Central memory CD8-positive, alpha-beta T cell (primary cell): ENCODE data around the gene METTL25B.

Source experiments
- ATAC-seq: fragments of 150-1000 bp; cut with Tn5 transposase; replicated peaks from 2 replicates; pipeline ENCODE4 v1.10.0; 2022; ENCODE audit warnings: mild to moderate bottlenecking, moderate FRiP score, moderate number of reproducible peaks; ENCODE audit not compliant: poor library complexity, severe bottlenecking; ENCODE audit errors: extremely low read depth
- DNase-seq, 2 donors: peaks; one replicate each; pipeline ENCODE4 v3.0.0; 2021; ENCODE audit warnings: low spot score in 2 of 2
- H3K27ac Mint-ChIP-seq: one replicate; pipeline ENCODE4 v1.8.0; 2022; ENCODE audit warnings: low read depth, mild to moderate bottlenecking, moderate library complexity, mixed read lengths
- H3K27me3 Mint-ChIP-seq: one replicate; pipeline ENCODE4 v1.8.0; 2022; ENCODE audit warnings: mixed read lengths
- H3K36me3 Mint-ChIP-seq: one replicate; pipeline ENCODE4 v1.8.0; 2022; ENCODE audit warnings: mild to moderate bottlenecking, moderate library complexity, mixed read lengths; ENCODE audit not compliant: insufficient read depth
- H3K4me1 Mint-ChIP-seq: one replicate; pipeline ENCODE4 v1.8.0; 2022; ENCODE audit warnings: mixed read lengths
- H3K4me3 Mint-ChIP-seq: one replicate; pipeline ENCODE4 v1.8.0; 2022; ENCODE audit warnings: mild to moderate bottlenecking, moderate library complexity, mixed read lengths
- H3K9me3 Mint-ChIP-seq: one replicate; pipeline ENCODE4 v1.8.0; 2022; ENCODE audit warnings: mixed read lengths

The METTL25B gene

GRCh38 chr1:156692925-156693847, 35.1 kb upstream of the METTL25B start:
- Mint-ChIP-seq H3K9me3 (no peaks in the 10 kb centered on the region), H3K4me3 (no peak overlapping the region), H3K27me3 (peaks cover 86% of the 10 kb centered on the region), H3K36me3 (no peaks in the 10 kb centered on the region), H3K27ac (peak overlapping the region; percentile 42), H3K4me1 (peaks cover 26% of the 10 kb centered on the region)
- DNase-seq, result no peak
- no peak for ATAC-seq

DNA sequence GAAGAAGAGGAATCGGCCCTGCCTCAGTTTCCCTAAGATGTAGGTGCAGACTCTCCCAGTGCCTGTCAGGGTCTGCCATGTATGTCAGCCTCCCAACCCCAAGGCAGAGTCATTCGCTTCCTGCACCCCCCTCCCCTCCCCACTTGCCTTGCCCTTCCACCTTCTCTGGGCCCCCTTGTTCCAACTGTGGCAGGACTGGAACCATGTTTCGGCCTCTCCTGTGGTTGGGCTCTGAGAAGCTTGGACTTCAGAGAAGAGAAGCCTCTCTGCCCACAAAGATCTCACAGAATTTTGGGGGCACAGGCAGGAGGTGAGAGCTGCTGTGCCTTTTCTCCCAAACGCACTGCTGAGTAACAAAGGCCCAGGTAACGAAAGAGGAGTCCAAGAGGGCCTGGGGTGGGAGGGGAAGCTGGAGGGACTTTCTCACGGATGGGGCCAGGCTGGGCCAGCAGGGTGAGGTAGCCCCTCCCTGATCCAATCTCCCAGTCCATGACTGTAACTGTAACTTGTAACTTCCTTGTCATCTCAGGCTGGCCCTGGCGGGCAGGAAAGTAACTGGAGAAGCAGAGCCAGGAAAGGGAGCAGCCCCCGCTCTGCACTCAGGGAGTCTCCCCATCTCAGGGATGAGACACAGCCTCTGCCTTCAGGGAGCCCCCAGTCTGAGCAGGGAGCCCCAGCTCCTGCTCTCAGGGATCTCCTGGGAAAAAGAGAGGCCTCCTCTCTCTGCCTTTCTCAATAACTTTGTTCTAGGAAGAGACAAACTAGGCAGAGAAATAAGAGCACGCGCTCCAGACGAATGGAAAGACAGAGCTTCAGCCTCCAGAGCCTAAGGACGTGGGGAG, 34.2 kb upstream of the METTL25B start:
- H3K36me3 Mint-ChIP-seq, result no peaks in the 10 kb centered on the region
- ATAC-seq, result no peak
- peaks cover 26% of the 10 kb centered on the region for H3K4me1 Mint-ChIP-seq
- H3K27me3 Mint-ChIP-seq, result peaks cover 87% of the 10 kb centered on the region
- no peak overlapping the region for H3K4me3 Mint-ChIP-seq
- H3K9me3 Mint-ChIP-seq, result no peaks in the 10 kb centered on the region
- peak overlapping the region; percentile 42 for H3K27ac Mint-ChIP-seq
- no peak for DNase-seq

DNA sequence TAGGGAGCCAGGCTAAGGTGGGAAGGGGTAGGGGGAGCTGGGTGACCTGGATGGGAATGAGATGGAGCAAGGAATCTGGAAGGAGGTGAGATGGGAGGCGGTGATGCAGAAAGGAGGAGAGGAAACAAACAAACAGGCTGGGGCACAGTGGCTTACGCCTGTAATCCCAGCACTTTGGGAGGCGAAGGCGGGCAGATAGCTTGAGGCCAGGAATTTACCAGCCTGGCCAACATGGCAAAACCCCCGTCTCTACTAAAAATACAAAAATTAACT, 33.6 kb upstream of the METTL25B start:
- no peak for DNase-seq

GRCh38 chr1:156696755-156697154, 31.5 kb upstream of the METTL25B start:
- H3K27ac Mint-ChIP-seq, result no peak overlapping the region
- H3K9me3 Mint-ChIP-seq, result no peaks in the 10 kb centered on the region
- H3K36me3 Mint-ChIP-seq, result peaks cover 3% of the 10 kb centered on the region
- ATAC-seq (no peak), DNase-seq (no peak)
- peaks cover 87% of the 10 kb centered on the region for H3K27me3 Mint-ChIP-seq
- peaks cover 18% of the 10 kb centered on the region for H3K4me1 Mint-ChIP-seq
- no peak overlapping the region for H3K4me3 Mint-ChIP-seq

More for the DNA sequence above, 33.6 kb upstream of the METTL25B start:
- Mint-ChIP-seq H3K4me1 (peaks cover 22% of the 10 kb centered on the region), H3K27ac (no peak overlapping the region), H3K4me3 (no peak overlapping the region), H3K36me3 (no peaks in the 10 kb centered on the region), H3K9me3 (no peaks in the 10 kb centered on the region), H3K27me3 (peaks cover 87% of the 10 kb centered on the region)
- no peak for ATAC-seq

- no peak for DNase-seq
- Mint-ChIP-seq H3K4me1 (peaks cover 11% of the 10 kb centered on the region), H3K9me3 (no peaks in the 10 kb centered on the region), H3K4me3 (no peak overlapping the region), H3K27ac (no peak overlapping the region), H3K36me3 (peaks cover 4% of the 10 kb centered on the region), H3K27me3 (peaks cover 80% of the 10 kb centered on the region)
- ATAC-seq, result no peak
Observed at GRCh38 chr1:156697481-156697880, 30.8 kb upstream of the METTL25B start.

- Mint-ChIP-seq H3K27me3 (peaks cover 76% of the 10 kb centered on the region), H3K4me3 (no peak overlapping the region), H3K9me3 (no peaks in the 10 kb centered on the region), H3K27ac (no peak overlapping the region), H3K36me3 (peaks cover 4% of the 10 kb centered on the region), H3K4me1 (no peaks in the 10 kb centered on the region)
- DNase-seq (no peak), ATAC-seq (no peak)
Observed at GRCh38 chr1:156698995-156699394, 29.3 kb upstream of the METTL25B start.

- Mint-ChIP-seq H3K27me3 (peaks cover 74% of the 10 kb centered on the region), H3K36me3 (peaks cover 8% of the 10 kb centered on the region), H3K9me3 (no peaks in the 10 kb centered on the region), H3K4me3 (no peak overlapping the region), H3K27ac (peak overlapping the region; percentile 22), H3K4me1 (peaks cover 15% of the 10 kb centered on the region)
- DNase-seq (no peak), ATAC-seq (no peak)
Observed at GRCh38 chr1:156700736-156701531, 27.3 kb upstream of the METTL25B start.

- H3K27ac Mint-ChIP-seq, result no peak overlapping the region
Observed at GRCh38 chr1:156703336-156703735, 24.9 kb upstream of the METTL25B start.

DNA sequence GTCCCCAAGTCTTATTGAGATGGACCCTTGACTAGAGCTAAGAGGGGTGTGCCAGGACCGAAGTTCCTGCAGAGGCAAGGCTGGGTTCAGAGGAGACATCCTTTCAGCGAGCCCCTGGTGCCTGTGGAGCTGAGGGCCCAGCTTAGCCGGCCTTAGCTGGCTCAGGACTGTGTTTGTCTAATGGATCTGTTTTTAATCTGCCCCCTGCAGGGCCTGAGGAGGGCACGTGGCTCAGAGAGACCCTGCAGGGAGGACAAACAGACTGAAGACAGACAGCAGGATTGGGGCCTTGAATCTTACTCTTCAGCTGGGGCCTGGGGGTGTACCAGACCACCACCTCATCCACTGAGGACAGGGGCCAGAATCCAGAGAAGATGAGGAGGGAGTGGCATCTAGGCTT, 24.5 kb upstream of the METTL25B start:
- Mint-ChIP-seq H3K9me3 (no peaks in the 10 kb centered on the region), H3K27ac (no peak overlapping the region), H3K36me3 (peaks cover 17% of the 10 kb centered on the region), H3K4me1 (peaks cover 28% of the 10 kb centered on the region), H3K27me3 (peaks cover 46% of the 10 kb centered on the region), H3K4me3 (peak overlapping the region; percentile 92)
- DNase-seq (no peak), ATAC-seq (no peak)

More at GRCh38 chr1:156703336-156703735, 24.9 kb upstream of the METTL25B start:
- Mint-ChIP-seq H3K4me3 (no peak overlapping the region), H3K36me3 (peaks cover 17% of the 10 kb centered on the region), H3K4me1 (peaks cover 28% of the 10 kb centered on the region), H3K27me3 (peaks cover 51% of the 10 kb centered on the region), H3K9me3 (no peaks in the 10 kb centered on the region)
- DNase-seq (no peak), ATAC-seq (no peak)

DNA sequence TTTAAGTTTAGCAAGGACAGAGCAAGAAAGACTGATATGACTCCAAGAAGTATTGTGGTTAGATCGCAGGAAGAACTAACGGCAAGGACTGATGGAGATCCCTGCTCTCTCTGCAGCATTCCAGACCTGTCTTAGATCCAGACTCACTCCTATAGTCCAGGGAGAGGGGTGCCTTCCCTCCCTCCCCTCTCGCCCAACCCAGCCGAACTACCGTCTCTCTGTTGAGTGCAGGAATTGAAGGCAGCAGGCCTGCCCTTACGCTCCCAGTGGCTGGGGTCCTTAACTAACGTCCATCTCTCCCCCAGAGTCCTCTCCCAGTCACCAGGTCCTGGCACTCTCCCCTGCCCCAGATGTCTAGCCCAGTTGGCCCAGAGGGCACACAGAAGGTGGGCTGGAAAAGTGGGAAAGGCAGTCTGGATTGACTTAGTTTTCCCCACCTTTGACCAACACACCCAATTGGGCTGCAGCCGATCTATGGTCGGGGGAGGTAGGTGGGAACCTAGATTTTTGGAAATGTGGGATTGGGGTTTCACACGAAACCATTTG, 24.0 kb upstream of the METTL25B start:
- no peak for ATAC-seq
- Mint-ChIP-seq H3K4me3 (peak overlapping the region; percentile 92), H3K27me3 (peaks cover 41% of the 10 kb centered on the region), H3K36me3 (peaks cover 19% of the 10 kb centered on the region), H3K27ac (no peak overlapping the region), H3K4me1 (peaks cover 28% of the 10 kb centered on the region), H3K9me3 (no peaks in the 10 kb centered on the region)
- no peak for DNase-seq

DNA sequence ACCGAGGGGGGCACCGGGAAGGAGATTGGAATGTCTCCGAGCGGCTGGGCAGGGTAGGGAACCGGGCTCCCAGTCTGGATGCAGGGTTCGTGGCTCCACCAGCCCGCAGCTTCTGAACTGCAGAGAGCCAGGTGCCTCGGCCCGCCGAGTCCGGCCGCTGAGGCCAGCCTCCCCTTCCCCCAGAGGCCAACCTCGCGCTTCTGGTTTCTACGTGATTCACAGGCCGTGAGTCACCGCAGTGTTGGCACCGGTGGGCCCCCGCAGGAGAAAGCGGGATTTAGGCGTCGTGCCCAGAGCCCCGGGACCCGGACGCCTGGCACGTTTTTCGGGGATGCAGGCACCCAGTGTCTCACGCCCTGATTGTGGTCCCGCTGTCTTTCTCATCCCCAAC, 23.3 kb upstream of the METTL25B start:
- H3K27ac Mint-ChIP-seq, result no peak overlapping the region
- H3K9me3 Mint-ChIP-seq, result no peaks in the 10 kb centered on the region
- no peak for ATAC-seq
- peaks cover 28% of the 10 kb centered on the region for H3K4me1 Mint-ChIP-seq
- peak overlapping the region; percentile 92 for H3K4me3 Mint-ChIP-seq
- peaks cover 35% of the 10 kb centered on the region for H3K27me3 Mint-ChIP-seq
- DNase-seq, result no peak
- peaks cover 21% of the 10 kb centered on the region for H3K36me3 Mint-ChIP-seq

DNA sequence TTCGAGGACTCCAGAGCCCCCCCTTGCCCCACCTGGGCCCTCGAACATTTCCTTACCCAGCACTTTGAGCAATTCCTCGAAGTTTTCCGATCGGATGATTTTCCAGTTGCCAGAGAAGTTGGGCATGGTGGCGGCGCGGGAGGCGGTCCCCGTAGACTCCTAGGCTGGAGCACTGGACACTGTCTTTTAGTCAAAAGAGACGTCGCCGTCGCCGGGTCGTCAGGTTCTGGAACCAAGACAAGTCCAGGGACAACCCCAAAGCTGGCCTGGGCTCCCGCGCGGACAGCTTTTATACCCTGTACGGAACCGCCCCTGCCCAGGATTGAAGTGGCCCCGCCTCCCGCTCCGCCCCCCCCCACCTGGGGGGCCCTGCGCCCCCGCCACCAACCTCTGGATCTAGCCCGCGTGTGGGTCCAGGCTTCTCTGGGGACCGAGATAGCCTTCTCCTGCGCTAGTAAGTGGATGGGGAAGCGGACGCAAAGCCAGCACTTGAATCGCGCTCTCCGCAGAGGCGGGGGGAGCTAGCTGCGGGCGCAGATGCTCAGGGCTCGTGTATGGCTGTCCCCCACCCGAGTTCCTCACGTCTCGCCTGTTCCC, 22.9 kb upstream of the METTL25B start, which contains the start of gene CRABP2:
Gene CRABP2 (minus strand): TSS at position 263 of the 597 bp plus-strand sequence. CDS start 137 bp downstream, at position 126.
- ATAC-seq, result peak; percentile 55
- Mint-ChIP-seq H3K4me3 (peak within 1 kb of the TSS; percentile 92), H3K4me1 (peaks cover 28% of the 10 kb centered on the region), H3K9me3 (no peaks in the 10 kb centered on the region), H3K36me3 (peaks cover 21% of the 10 kb centered on the region), H3K27ac (peak within 1 kb of the TSS; percentile 83), H3K27me3 (peaks cover 31% of the 10 kb centered on the region)
- DNase-seq, result no peak
